H1 (cell line): ENCODE measurements around the gene MBTPS2. TPM values are rescaled to one million over a fixed set of nuclear protein-coding genes. Genes with fewer than 3 reads are reported as not detected.

Source experiments
- CTCF ChIA-PET: fragments of 300-600 bp; sonication (Branson Sonifier 250); formaldehyde crosslinking; loops from one replicate; lab custom pipeline; 2021; ENCODE audit not compliant: partially characterized antibody; lab: Charles Lee
- POLR2A ChIA-PET: fragments of 300-600 bp; sonication (Branson Sonifier 250); formaldehyde crosslinking; loops from one replicate; lab custom pipeline; 2021; ENCODE audit warnings: inconsistent platforms; ENCODE audit not compliant: partially characterized antibody; lab: Charles Lee
- DNase-seq, 2 experiments: peaks; one replicate each; pipeline versions ENCODE4 v3.0.0 to v3.0.0-alpha.2; 2010 to 2022; ENCODE audit warnings: low spot score in 2 of 2, low read depth in 1 of 2, mixed read lengths in 1 of 2
- FAIRE-seq: peaks from 2 replicates; lab custom pipeline; 2011; peaks lifted over from hg19 to GRCh38; lab: Jason Lieb, UNC
- H2AFZ ChIP-seq: 2 replicates; pipeline ENCODE4 v1.8.1; 2012; ENCODE audit warnings: low read length, inconsistent platforms
- H2AK5ac ChIP-seq: 2 replicates; pipeline ENCODE4 v1.6.1; 2013; ENCODE audit warnings: low read depth, low read length
- H2BK120ac ChIP-seq: replicated peaks from 2 replicates; pipeline ENCODE3; 2013; ENCODE audit warnings: low read depth, low read length, inconsistent platforms
- H2BK12ac ChIP-seq: 2 replicates; pipeline ENCODE4 v1.6.1; 2013; ENCODE audit warnings: low read depth, low read length
- H2BK15ac ChIP-seq: 2 replicates; pipeline ENCODE4 v1.6.1; 2013; ENCODE audit warnings: low read length
- H2BK20ac ChIP-seq: 2 replicates; pipeline ENCODE4 v1.6.1; 2013; ENCODE audit warnings: low read length
- H2BK5ac ChIP-seq: 2 replicates; pipeline ENCODE4 v1.6.1; 2013; ENCODE audit warnings: low read depth, low read length
- H3K14ac ChIP-seq: 2 replicates; pipeline ENCODE4 v1.6.1; 2013; ENCODE audit warnings: inconsistent platforms; ENCODE audit not compliant: insufficient read length
- H3K18ac ChIP-seq: 2 replicates; pipeline ENCODE4 v1.6.1; 2013; ENCODE audit warnings: low read length; ENCODE audit errors: extremely low read depth
- H3K23ac ChIP-seq: 2 replicates; pipeline ENCODE4 v1.6.1; 2013; ENCODE audit warnings: inconsistent platforms; ENCODE audit not compliant: insufficient read length
- H3K23me2 ChIP-seq: 2 replicates; pipeline ENCODE4 v1.6.1; 2013; ENCODE audit warnings: low read depth, low read length
- H3K27ac ChIP-seq: 2 replicates; pipeline ENCODE4 v1.6.1; 2011; ENCODE audit warnings: low read depth, low read length, inconsistent platforms
- H3K27me3 ChIP-seq, 4 experiments: replicated peaks in 1 of 4; 1 replicate in 1 of 4; 2 replicates in 3 of 4; pipeline versions ENCODE4 v1.6.1 to v1.8.1; 2011 to 2013; ENCODE audit warnings: low read length in 3 of 4, mild to moderate bottlenecking in 3 of 4, inconsistent platforms in 2 of 4, mixed read lengths in 2 of 4, moderate library complexity in 1 of 4; ENCODE audit not compliant: control insufficient read depth in 3 of 4, insufficient read depth in 3 of 4; ENCODE audit errors: extremely low read depth in 1 of 4
- H3K36me3 ChIP-seq, 4 experiments: 2 replicates each; pipeline versions ENCODE4 v1.6.1 to v1.8.1; 2011 to 2013; ENCODE audit warnings: mild to moderate bottlenecking in 4 of 4, low read length in 3 of 4, moderate library complexity in 2 of 4, control low read depth in 1 of 4, inconsistent platforms in 1 of 4; ENCODE audit not compliant: insufficient read depth in 4 of 4, control insufficient read depth in 2 of 4
- H3K4ac ChIP-seq: replicated peaks from 2 replicates; pipeline ENCODE3; 2013; ENCODE audit warnings: low read length, low read depth, mixed read lengths, inconsistent platforms; ENCODE audit not compliant: insufficient read length
- H3K4me1 ChIP-seq, 4 experiments: replicated peaks in 1 of 4; 1 replicate in 1 of 4; 2 replicates in 3 of 4; pipeline versions ENCODE4 v1.6.1 to v1.8.1; 2011 to 2013; ENCODE audit warnings: low read length in 3 of 4, inconsistent platforms in 2 of 4, mixed read lengths in 1 of 4; ENCODE audit not compliant: insufficient read depth in 4 of 4, control insufficient read depth in 3 of 4
- H3K4me2 ChIP-seq, 2 experiments: 2 replicates each; pipeline versions ENCODE4 v1.6.1 to v1.8.1; 2011 to 2013; ENCODE audit warnings: low read depth in 2 of 2, low read length in 2 of 2, control low read depth in 1 of 2, inconsistent platforms in 1 of 2, mild to moderate bottlenecking in 1 of 2; ENCODE audit not compliant: insufficient read depth in 1 of 2
- H3K4me3 ChIP-seq, 4 experiments: fragments of 200-600, 300-600 bp in 1 of 4; sonication (generic), shearing (Covaris generic), sonication (Bioruptor Twin) in 1 of 4; 2 replicates each; pipeline versions ENCODE4 v1.5.1 to v1.8.1; 2011 to 2016; ENCODE audit warnings: low read length in 4 of 4, low read depth in 3 of 4, control low read depth in 2 of 4, inconsistent platforms in 2 of 4, mild to moderate bottlenecking in 2 of 4, mixed read lengths in 1 of 4, moderate library complexity in 1 of 4; ENCODE audit not compliant: insufficient read depth in 2 of 4; ENCODE audit errors: extremely low read depth in 1 of 4
- H3K56ac ChIP-seq: replicated peaks from 2 replicates; pipeline ENCODE3; 2013; ENCODE audit warnings: low read depth, mild to moderate bottlenecking, mixed read lengths, low read length, inconsistent platforms; ENCODE audit not compliant: insufficient read length
- H3K79me1 ChIP-seq: 2 replicates; pipeline ENCODE4 v1.6.1; 2013; ENCODE audit warnings: low read depth, low read length, control low read depth
- H3K79me2 ChIP-seq, 2 experiments: 2 replicates each; pipeline versions ENCODE4 v1.6.1 to v1.8.1; 2012 to 2013; ENCODE audit warnings: low read length in 2 of 2, mild to moderate bottlenecking in 2 of 2, inconsistent platforms in 1 of 2; ENCODE audit not compliant: insufficient read depth in 2 of 2, control insufficient read depth in 1 of 2
- H3K9ac ChIP-seq, 4 experiments: replicated peaks in 1 of 4; 1 replicate in 1 of 4; 2 replicates in 3 of 4; pipeline versions ENCODE4 v1.6.1 to v1.8.1; 2011 to 2013; ENCODE audit warnings: low read depth in 3 of 4, low read length in 3 of 4, control low read depth in 2 of 4, mild to moderate bottlenecking in 2 of 4, moderate library complexity in 2 of 4, inconsistent platforms in 1 of 4; ENCODE audit errors: extremely low read depth in 1 of 4
- H3K9me3 ChIP-seq, 2 experiments: 2 replicates each; pipeline versions ENCODE4 v1.6.1 to v1.8.1; 2012 to 2013; ENCODE audit warnings: mild to moderate bottlenecking in 2 of 2, moderate library complexity in 2 of 2, control low read depth in 1 of 2, inconsistent platforms in 1 of 2, low read depth in 1 of 2, low read length in 1 of 2, mixed read lengths in 1 of 2; ENCODE audit not compliant: insufficient read depth in 2 of 2
- H4K20me1 ChIP-seq, 2 experiments: replicated peaks in 1 of 2; 2 replicates each; pipeline versions ENCODE3 to v1.8.1; 2011 to 2013; ENCODE audit warnings: inconsistent platforms in 2 of 2, low read length in 2 of 2, mild to moderate bottlenecking in 1 of 2; ENCODE audit not compliant: insufficient read depth in 2 of 2, control insufficient read depth in 1 of 2
- H4K5ac ChIP-seq: 2 replicates; pipeline ENCODE4 v1.6.1; 2013; ENCODE audit warnings: low read length, low read depth, mixed read lengths, inconsistent platforms; ENCODE audit not compliant: insufficient read length
- H4K8ac ChIP-seq: 2 replicates; pipeline ENCODE4 v1.8.0; 2013; ENCODE audit warnings: mild to moderate bottlenecking, moderate library complexity, low read length, inconsistent platforms; ENCODE audit not compliant: insufficient read depth; ENCODE audit errors: extremely low read depth
- H4K91ac ChIP-seq: replicated peaks from 2 replicates; pipeline ENCODE3; 2013; ENCODE audit warnings: low read length, mixed read lengths, inconsistent platforms; ENCODE audit not compliant: insufficient read length
- BRCA1 ChIP-seq: IDR thresholded peaks from 2 replicates; pipeline ENCODE4 v1.6.1; 2012; ENCODE audit warnings: low read depth, low read length, improper control_type of control experiment
- CBX8 ChIP-seq: fragments of 300-800, 300-1000 bp; sonication (generic); IDR thresholded peaks from 2 replicates; pipeline ENCODE4 v1.7.1; 2016; ENCODE audit warnings: low read depth, low read length, borderline replicate concordance
- CEBPB ChIP-seq: IDR thresholded peaks from 2 replicates; pipeline ENCODE4 v1.6.1; 2012; ENCODE audit warnings: low read depth, low read length
- E2F6 ChIP-seq: IDR thresholded peaks from 2 replicates; pipeline ENCODE4 v1.6.1; 2012; ENCODE audit warnings: inconsistent platforms
- EZH2 ChIP-seq: fragments of 200-600 bp; sonication (generic); IDR thresholded peaks from 2 replicates; pipeline ENCODE4 v1.7.1; 2012; ENCODE audit warnings: low read depth, mild to moderate bottlenecking, moderate library complexity, low read length, inconsistent platforms; ENCODE audit not compliant: severe bottlenecking
- FOSL1 ChIP-seq: IDR thresholded peaks from 2 replicates; pipeline ENCODE4 v1.6.1; 2011; ENCODE audit warnings: mild to moderate bottlenecking, low read depth, low read length, moderate library complexity; ENCODE audit not compliant: insufficient read depth
- MAFK ChIP-seq: IDR thresholded peaks from 2 replicates; pipeline ENCODE4 v1.6.1; 2012; ENCODE audit warnings: low read depth, mild to moderate bottlenecking, improper control_type of control experiment, low read length
- NANOG ChIP-seq: IDR thresholded peaks from 2 replicates; pipeline ENCODE4 v1.6.1; 2011; ENCODE audit warnings: low read length, low read depth, mild to moderate bottlenecking, inconsistent platforms; ENCODE audit not compliant: insufficient read depth, poor library complexity, severe bottlenecking
- NRF1 ChIP-seq: IDR thresholded peaks from 2 replicates; pipeline ENCODE4 v1.6.1; 2011; ENCODE audit warnings: mild to moderate bottlenecking, low read depth, low read length, improper control_type of control experiment
- SAP30 ChIP-seq: fragments of 300-600 bp; sonication (generic); IDR thresholded peaks from 2 replicates; pipeline ENCODE4 v1.7.1; 2012; ENCODE audit warnings: low read length, moderate library complexity, mild to moderate bottlenecking, inconsistent platforms; ENCODE audit not compliant: insufficient read depth, insufficient replicate concordance
- SP4 ChIP-seq: IDR thresholded peaks from 2 replicates; pipeline ENCODE4 v1.6.1; 2012; ENCODE audit warnings: low read length, inconsistent platforms
- TAF1 ChIP-seq: IDR thresholded peaks from 2 replicates; pipeline ENCODE4 v1.6.1; 2011; ENCODE audit warnings: mild to moderate bottlenecking, low read depth, low read length
- ZNF274 ChIP-seq: IDR thresholded peaks from 2 replicates; pipeline ENCODE4 v1.7.0; 2012; ENCODE audit warnings: low read length, borderline replicate concordance; ENCODE audit errors: extremely low read depth
- WGBS, 2 experiments: shearing (Covaris generic) in 1 of 2; methylation state at CpG; one replicate each; pipeline versions ENCODE4 v1.1.6 to v1.1.7; 2013 to 2015; ENCODE audit warnings: low lambda C conversion rate in 2 of 2, mixed read lengths in 2 of 2, inconsistent platforms in 1 of 2, low coverage in 1 of 2, missing lambda C conversion rate in 1 of 2; ENCODE audit not compliant: insufficient replicate concordance in 2 of 2, insufficient coverage in 1 of 2, insufficient read length in 1 of 2; ENCODE audit errors: extremely low coverage in 1 of 2, missing lambda C conversion rate in 1 of 2; 5-methylcytosine and 5-hydroxymethylcytosine counted together
- polyA plus RNA-seq, 7 experiments: library from polyadenylated mRNA; depleted of rRNA in 3 of 7; stranded (reverse) in 5 of 7; unstranded in 2 of 7; fragments of >200 nt in 5 of 7; fragments of 200-250 nt in 2 of 7; gene quantifications; 1 replicate in 5 of 7; 2 replicates in 1 of 7; 4 replicates in 1 of 7; pipeline versions ENCODE4 v1.2.1 to v1.2.3, GENCODE V29; 2011 to 2013; ENCODE audit warnings: missing spikeins in 2 of 7, mixed read lengths in 2 of 7
- total RNA-seq: library from RNA; stranded (reverse); fragmentation: NEBNext Ultra II Directional; extraction: Animal tissue kit (Norgen Biotek cat#: 25700); gene quantifications from 2 replicates; pipeline ENCODE4 v1.2.1, GENCODE V29; 2021
- TF ChIP-seq, protein P1 (sequence below): IDR thresholded peaks from 2 replicates; pipeline ENCODE4 v1.6.1; 2011; ENCODE audit warnings: low read depth, mild to moderate bottlenecking, low read length; ENCODE audit not compliant: insufficient read depth

The MBTPS2 gene
- total and polyA plus RNA-seq, 2 of the 8 experiments (the other 6 are each of a cell fraction or from before 2014, with no cell fraction given) = 4.3 to 7.4 TPM

- no peak overlapping the region for H3K27ac ChIP-seq
- H3K9me3 ChIP-seq = no peaks in the 10 kb centered on the region
- H3K79me1 ChIP-seq = no peaks in the 10 kb centered on the region
- no peaks in the 10 kb centered on the region; a peak in 2 of 7 replicates for H3K4me1 ChIP-seq
- DNase-seq = no peak
- no peak overlapping the region for H2AK5ac ChIP-seq
- H2BK12ac ChIP-seq = no peak overlapping the region
- H2BK15ac ChIP-seq = no peak overlapping the region
- no peak overlapping the region for H3K23ac ChIP-seq
- H3K23me2 ChIP-seq = no peaks in the 10 kb centered on the region
- FAIRE-seq = no peak
- H4K91ac ChIP-seq = no peak overlapping the region
- no peak overlapping the region for H3K4me3 ChIP-seq
- no peak overlapping the region for H3K4me2 ChIP-seq
- no peaks in the 10 kb centered on the region for H3K36me3 ChIP-seq
- H2BK5ac ChIP-seq = no peak overlapping the region
- ChIA-PET CTCF (no interaction called here), POLR2A (no interaction called here)
- 88% methylated on average over 3 of the region's 4 CpGs; no CpG with 5 or more reads in 1 of the 2 experiments for WGBS, 2 experiments
- no peaks in the 10 kb centered on the region for H3K79me2 ChIP-seq
- no peak overlapping the region for H3K14ac ChIP-seq
- H4K5ac ChIP-seq = no peak overlapping the region
- H3K27me3 ChIP-seq = no peaks in the 10 kb centered on the region
- H4K20me1 ChIP-seq = no peaks in the 10 kb centered on the region
- no peak overlapping the region for H3K56ac ChIP-seq
- no peak overlapping the region for H3K9ac ChIP-seq
- no peak overlapping the region for H2AFZ ChIP-seq
- H3K4ac ChIP-seq = no peak overlapping the region
- H2BK20ac ChIP-seq = no peak overlapping the region
- H4K8ac ChIP-seq = no peak overlapping the region
- no peak overlapping the region for H3K18ac ChIP-seq
- H2BK120ac ChIP-seq = no peak overlapping the region
- TF ChIP-seq MAFK (no peak), TAF1 (no peak), SAP30 (no peak), E2F6 (no peak), CEBPB (no peak), NANOG (no peak), SP4 (no peak), EZH2 (no peak), FOSL1 (no peak), NRF1 (no peak), BRCA1 (no peak), CBX8 (no peak), ZNF274 (no peak)
- TF ChIP-seq, protein P1, sequence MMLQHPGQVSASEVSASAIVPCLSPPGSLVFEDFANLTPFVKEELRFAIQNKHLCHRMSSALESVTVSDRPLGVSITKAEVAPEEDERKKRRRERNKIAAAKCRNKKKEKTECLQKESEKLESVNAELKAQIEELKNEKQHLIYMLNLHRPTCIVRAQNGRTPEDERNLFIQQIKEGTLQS = no peak
Measured at GRCh38 chrX:21911481-21911880, 72.1 kb downstream of the MBTPS2 start.
